Measurements from ENCODE around the gene GPSM1.

Gene GPSM1

DNA sequence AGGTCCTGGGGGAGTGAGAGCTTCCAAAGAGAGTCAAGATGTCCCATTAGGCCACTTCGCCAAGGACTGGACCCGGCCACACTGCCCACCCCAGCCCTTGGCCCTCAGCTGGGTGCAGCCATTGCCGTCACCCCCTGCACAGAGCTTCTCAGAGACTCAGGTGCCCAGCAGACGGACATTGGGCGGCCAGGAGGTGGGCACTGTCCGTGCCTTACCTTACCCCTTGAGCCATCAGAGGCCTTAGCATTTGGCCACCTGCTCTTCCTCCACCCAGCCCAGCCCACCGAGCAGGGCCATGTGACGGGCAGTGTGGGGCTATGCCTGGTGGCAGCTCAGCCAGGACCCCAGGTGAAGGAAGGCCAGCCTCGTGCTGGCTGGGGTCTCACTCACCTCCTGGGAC is 39.5 kb downstream of the GPSM1 start:
- POLR2A ChIA-PET: interaction anchor here (0.7 to 1.3 kb wide), 2 partner anchors 10 to 14 kb away, joined by 3 to 4 read pairs; no protein-coding TSS in a partner anchor
- CTCF ChIA-PET: interaction anchor here (1.4 to 8.7 kb wide), 4 partner anchors 32 to 53 kb away, joined by 3 to 93 read pairs (median 29); partner anchors contain the start of genes ENTR1, PMPCA and SNAPC4
- no peak for DNase-seq (ENCODE audit: low read depth, low spot score)
- H3K4me3 ChIP-seq (ENCODE audit: low read depth, low read length): no peak overlapping the region
- TF ChIP-seq, protein P1, sequence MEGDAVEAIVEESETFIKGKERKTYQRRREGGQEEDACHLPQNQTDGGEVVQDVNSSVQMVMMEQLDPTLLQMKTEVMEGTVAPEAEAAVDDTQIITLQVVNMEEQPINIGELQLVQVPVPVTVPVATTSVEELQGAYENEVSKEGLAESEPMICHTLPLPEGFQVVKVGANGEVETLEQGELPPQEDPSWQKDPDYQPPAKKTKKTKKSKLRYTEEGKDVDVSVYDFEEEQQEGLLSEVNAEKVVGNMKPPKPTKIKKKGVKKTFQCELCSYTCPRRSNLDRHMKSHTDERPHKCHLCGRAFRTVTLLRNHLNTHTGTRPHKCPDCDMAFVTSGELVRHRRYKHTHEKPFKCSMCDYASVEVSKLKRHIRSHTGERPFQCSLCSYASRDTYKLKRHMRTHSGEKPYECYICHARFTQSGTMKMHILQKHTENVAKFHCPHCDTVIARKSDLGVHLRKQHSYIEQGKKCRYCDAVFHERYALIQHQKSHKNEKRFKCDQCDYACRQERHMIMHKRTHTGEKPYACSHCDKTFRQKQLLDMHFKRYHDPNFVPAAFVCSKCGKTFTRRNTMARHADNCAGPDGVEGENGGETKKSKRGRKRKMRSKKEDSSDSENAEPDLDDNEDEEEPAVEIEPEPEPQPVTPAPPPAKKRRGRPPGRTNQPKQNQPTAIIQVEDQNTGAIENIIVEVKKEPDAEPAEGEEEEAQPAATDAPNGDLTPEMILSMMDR (IDR thresholded peaks at IDR 0.05; ENCODE audit: insufficient read depth, low read length, missing control alignments): no peak

DNA sequence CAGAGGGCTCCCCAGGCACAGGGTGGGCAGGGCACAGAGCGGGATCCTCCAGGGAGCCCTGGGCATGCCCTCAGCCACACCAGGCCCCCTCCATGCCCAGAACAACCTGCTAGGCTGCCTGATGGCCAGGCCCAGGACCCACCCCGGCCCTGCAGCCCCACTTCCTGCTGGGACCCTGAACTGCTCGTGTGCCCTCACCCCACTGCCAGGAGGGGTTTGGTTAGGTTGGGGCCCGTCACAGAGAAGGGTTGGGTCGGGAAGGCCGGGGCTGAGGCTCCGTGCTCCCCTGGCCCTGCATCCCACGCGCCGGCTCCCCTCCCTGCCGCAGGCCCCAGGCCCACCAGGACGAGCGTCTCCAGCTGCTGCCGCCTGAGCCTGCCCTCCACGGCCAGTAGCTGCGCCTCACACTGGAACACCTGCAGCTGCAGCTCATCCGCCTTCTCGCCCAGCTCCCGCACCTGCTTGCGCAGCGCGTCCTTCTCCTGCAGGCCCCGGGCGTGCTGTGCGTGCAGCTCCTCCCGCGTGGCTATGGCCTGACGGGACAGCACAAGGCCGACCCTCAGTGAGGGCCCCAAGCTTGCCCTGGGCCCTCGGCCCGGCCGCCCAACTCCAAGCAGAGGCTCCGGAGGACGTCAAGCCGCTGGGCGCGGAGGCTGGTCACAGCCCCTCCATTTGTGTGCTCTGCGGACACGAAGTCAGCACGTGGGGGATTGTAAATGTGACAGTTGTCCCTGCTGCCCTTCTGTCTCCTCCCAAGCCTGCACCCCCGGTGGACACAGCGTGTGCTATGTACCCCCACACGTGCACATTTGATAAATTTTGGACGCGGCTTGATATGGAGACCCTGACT is 40.2 kb downstream of the GPSM1 start:
- no peak for DNase-seq (ENCODE audit: low read depth, low spot score)
- ChIA-PET POLR2A (interaction anchor here (0.7 to 1.3 kb wide), 2 partner anchors 11 to 15 kb away, joined by 3 to 4 read pairs; no protein-coding TSS in a partner anchor), CTCF (interaction anchor here (1.8 to 8.7 kb wide), 2 partner anchors 35 to 54 kb away, joined by 4 to 93 read pairs; no protein-coding TSS in a partner anchor)
- TF ChIP-seq, protein P1 (IDR thresholded peaks at IDR 0.05; ENCODE audit: insufficient read depth, low read length, missing control alignments): no peak
- no peak overlapping the region for H3K4me3 ChIP-seq (ENCODE audit: low read depth, low read length)

- DNase-seq (ENCODE audit: low read depth, low spot score): no peak
- H3K4me3 ChIP-seq (ENCODE audit: low read depth, low read length): no peak overlapping the region
- CTCF ChIA-PET: interaction anchor here (1.8 to 8.7 kb wide), 2 partner anchors 34 to 55 kb away, joined by 4 to 93 read pairs; no protein-coding TSS in a partner anchor
- TF ChIP-seq, protein P1 (IDR thresholded peaks at IDR 0.05; ENCODE audit: insufficient read depth, low read length, missing control alignments): no peak
- POLR2A ChIA-PET: no interaction called here
Observed at GRCh38 chr9:136368190-136368589, 40.9 kb downstream of the GPSM1 start.

DNA sequence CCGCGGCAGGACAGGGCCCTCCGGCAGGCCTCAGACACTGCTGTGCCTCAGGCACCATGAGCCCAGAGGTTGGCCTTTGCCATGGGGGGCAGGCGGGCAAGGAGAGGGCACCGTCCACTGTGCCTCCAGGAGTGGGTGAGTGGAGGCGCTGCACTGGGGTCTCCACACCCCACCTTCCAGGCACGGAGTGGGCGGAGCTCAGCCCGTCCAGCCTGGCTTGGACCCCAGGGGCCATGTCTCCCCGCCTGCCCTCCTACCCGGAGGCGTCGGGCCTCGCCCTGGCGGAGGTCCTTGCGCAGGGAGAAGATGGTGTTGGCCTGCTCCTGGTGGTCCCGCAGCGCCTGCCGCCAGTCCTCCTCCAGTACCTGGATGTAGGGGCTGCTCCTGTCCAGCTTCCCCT is 42.7 kb downstream of the GPSM1 start:
- DNase-seq (ENCODE audit: low read depth, low spot score): no peak
- POLR2A ChIA-PET: no interaction called here
- CTCF ChIA-PET: interaction anchor here (0.8 kb wide), 1 partner anchor 26 kb away, joined by 3 read pairs; no protein-coding TSS in a partner anchor
- TF ChIP-seq, protein P1 (IDR thresholded peaks at IDR 0.05; ENCODE audit: insufficient read depth, low read length, missing control alignments): no peak
- no peak overlapping the region for H3K4me3 ChIP-seq (ENCODE audit: low read depth, low read length)

DNA sequence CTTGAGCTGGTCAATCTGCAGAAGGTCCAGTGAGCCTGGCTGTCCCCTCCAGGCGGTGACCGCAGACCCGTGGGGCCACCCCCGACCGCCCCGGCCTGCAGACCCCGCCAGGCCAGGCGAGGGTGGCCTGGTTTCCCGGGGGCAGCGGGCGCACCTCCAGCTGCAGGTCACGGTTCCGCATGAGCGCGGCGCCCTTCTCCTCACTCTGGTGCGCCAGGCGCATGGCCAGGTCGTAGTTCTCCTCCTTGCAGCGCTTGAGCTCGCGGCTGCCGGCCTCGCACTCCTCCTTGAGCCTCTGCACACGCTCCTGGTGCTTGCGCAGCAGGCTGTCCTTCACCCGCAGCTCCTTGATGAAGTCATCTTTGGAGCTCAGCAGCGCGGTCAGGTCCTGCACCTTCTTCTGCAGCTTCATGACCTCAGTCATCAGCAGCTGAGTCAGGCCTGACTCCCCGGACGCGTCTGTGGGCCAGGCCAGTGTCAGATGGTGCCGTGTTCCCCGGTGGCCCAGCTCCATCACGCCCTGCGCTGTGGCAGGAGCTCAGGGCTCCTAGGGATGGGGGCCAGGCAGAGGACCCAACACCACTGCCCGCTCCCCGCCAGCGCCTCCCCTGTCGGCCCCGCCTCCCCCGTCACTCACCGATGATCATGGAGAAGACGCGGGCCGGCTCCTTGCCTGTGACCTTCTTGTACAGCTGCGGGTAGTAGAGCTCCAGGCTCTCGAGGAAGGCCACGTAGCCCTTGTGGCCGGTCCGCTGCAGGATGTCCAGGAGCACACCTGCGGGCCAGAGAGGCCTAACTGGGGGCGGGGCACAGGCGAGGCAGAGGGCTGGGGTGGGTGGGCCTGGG is 43.6 kb downstream of the GPSM1 start:
- ChIA-PET CTCF (interaction anchor here (0.8 to 5.2 kb wide), 4 partner anchors 7 to 58 kb away, joined by 3 to 54 read pairs (median 4); partner anchors contain the start of gene DNLZ), POLR2A (no interaction called here)
- no peak for DNase-seq (ENCODE audit: low read depth, low spot score)
- no peak overlapping the region for H3K4me3 ChIP-seq (ENCODE audit: low read depth, low read length)
- TF ChIP-seq, protein P1 (IDR thresholded peaks at IDR 0.05; ENCODE audit: insufficient read depth, low read length, missing control alignments): no peak
